Peyer's patch (tissue), 4 donors: ENCODE results near the gene F12. TPM values are rescaled to one million over a fixed set of nuclear protein-coding genes. Genes with fewer than 3 reads are reported as not detected.

Source experiments
- DNase-seq, 3 donors: peaks; one replicate each; pipeline ENCODE4 v3.0.0-alpha.2; 2017 to 2019
- H3K27ac ChIP-seq, 4 donors: fragments of 200-600 bp; sonication (generic); one replicate each; pipeline ENCODE4 v1.5.1; 2016 to 2019
- H3K27me3 ChIP-seq, 2 donors: fragments of 200-600 bp; sonication (generic); one replicate each; pipeline ENCODE4 v1.5.1; 2019
- H3K36me3 ChIP-seq, 3 donors: fragments of 200-600 bp; sonication (generic); one replicate each; pipeline ENCODE4 v1.5.1; 2016 to 2019
- H3K4me1 ChIP-seq, 4 donors: fragments of 200-600 bp; sonication (generic); one replicate each; pipeline ENCODE4 v1.5.1; 2016 to 2019
- H3K4me3 ChIP-seq, 4 donors: fragments of 200-600 bp; sonication (generic); 1 replicate in 3 of 4; 2 replicates in 1 of 4; pipeline ENCODE4 v1.5.1; 2016 to 2019; ENCODE audit warnings: mild to moderate bottlenecking in 1 of 4
- H3K9me3 ChIP-seq, 4 donors: fragments of 200-600 bp; sonication (generic); one replicate each; pipeline ENCODE4 v1.5.1; 2016 to 2019; ENCODE audit warnings: mild to moderate bottlenecking in 1 of 4
- POLR2A ChIP-seq, 2 donors: fragments of 450-650 bp; IDR thresholded peaks; one replicate each; pipeline ENCODE4 v1.5.1; 2017; ENCODE audit warnings: antibody characterized with exemption in 2 of 2, mild to moderate bottlenecking in 2 of 2, moderate library complexity in 2 of 2
- total RNA-seq, 4 donors: library from RNA; depleted of rRNA; stranded (reverse); fragments of >200 nt; gene quantifications; one replicate each; pipeline ENCODE4 v1.1.0, GENCODE V29; 2016
- TF ChIP-seq, protein P1 (sequence below), 6 experiments: fragments of 450-650 bp in 4 of 6; fragments of 200-600 bp in 2 of 6; sonication (generic) in 1 of 6; IDR thresholded peaks; one replicate each; pipeline ENCODE4 v1.5.1; 2017 to 2019; ENCODE audit warnings: antibody characterized with exemption in 6 of 6, mild to moderate bottlenecking in 3 of 6, moderate library complexity in 1 of 6

The F12 gene
- total RNA-seq, 4 donors from 2014 or later, result 1.7 to 22.2 (median 7.8) TPM

DNA sequence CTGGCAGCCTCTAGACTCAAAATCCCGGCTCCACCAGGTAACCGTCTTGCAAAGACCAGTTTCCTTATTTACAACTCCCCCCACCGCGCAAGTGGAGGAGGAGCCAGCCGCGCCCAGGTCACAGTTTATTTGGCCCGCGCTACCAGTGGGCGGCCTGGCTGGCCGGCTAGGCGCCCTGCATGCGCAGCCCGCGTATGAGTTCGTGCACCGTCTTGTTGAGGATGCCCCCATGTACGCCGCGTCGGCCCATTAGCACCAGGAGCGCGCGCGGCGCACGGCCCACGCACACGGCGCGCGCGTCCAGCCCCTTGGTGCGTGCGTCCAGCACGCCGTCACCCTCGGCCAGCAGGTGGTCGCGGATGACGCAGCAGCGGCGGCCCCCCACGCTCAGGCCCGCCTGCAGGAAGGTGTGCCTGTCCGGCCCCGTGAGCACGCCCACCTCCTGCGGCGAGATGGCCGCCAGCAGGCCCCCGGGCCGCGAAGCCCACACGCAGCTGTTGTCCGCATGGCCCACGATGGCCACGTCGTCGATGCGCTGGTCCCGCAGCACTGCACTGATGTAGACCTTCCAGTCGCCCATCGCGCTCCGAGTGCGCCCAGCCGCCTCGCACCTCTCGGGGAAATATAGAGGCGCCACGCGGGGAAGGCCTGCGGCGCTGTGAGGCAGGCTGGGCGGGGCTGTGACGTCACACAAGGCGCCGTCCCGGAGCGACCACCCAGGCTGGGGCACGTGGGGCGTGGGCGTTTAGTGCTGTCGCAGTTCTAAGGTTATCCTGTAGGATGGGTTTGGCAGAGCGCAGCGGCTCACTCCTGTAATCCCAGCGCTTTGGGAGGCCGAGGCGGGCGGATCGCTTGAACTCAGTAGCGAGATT is 9.1 kb downstream of the F12 start, which contains the start of gene PFN3:
TSS of gene PFN3 (minus strand) at position 665 of the 872 bp plus-strand sequence. CDS start at position 580, 85 bp downstream.
- H3K36me3 ChIP-seq, result no peaks in the 10 kb centered on the region
- peak in 2 of 3 donors; percentile 70 to 83 for DNase-seq
- peak in 1 of 2 donors; percentile 10 for TF ChIP-seq POLR2A (IDR thresholded peaks at IDR 0.05)
- TF ChIP-seq, protein P1, sequence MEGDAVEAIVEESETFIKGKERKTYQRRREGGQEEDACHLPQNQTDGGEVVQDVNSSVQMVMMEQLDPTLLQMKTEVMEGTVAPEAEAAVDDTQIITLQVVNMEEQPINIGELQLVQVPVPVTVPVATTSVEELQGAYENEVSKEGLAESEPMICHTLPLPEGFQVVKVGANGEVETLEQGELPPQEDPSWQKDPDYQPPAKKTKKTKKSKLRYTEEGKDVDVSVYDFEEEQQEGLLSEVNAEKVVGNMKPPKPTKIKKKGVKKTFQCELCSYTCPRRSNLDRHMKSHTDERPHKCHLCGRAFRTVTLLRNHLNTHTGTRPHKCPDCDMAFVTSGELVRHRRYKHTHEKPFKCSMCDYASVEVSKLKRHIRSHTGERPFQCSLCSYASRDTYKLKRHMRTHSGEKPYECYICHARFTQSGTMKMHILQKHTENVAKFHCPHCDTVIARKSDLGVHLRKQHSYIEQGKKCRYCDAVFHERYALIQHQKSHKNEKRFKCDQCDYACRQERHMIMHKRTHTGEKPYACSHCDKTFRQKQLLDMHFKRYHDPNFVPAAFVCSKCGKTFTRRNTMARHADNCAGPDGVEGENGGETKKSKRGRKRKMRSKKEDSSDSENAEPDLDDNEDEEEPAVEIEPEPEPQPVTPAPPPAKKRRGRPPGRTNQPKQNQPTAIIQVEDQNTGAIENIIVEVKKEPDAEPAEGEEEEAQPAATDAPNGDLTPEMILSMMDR (IDR thresholded peaks at IDR 0.05), result no peak
- peaks cover 0 to 24% of the 10 kb centered on the region in 2 donors for H3K27me3 ChIP-seq
- H3K9me3 ChIP-seq, result peaks cover 0 to 5% (median 0%) of the 10 kb centered on the region in 4 donors
- H3K27ac ChIP-seq, result peak within 1 kb of the TSS in 2 of 4 donors; percentile 29 to 31
- peaks cover 4 to 43% (median 25%) of the 10 kb centered on the region in 4 donors for H3K4me1 ChIP-seq
- H3K4me3 ChIP-seq, result peak within 1 kb of the TSS in 2 of 4 donors; percentile 17 to 32

DNA sequence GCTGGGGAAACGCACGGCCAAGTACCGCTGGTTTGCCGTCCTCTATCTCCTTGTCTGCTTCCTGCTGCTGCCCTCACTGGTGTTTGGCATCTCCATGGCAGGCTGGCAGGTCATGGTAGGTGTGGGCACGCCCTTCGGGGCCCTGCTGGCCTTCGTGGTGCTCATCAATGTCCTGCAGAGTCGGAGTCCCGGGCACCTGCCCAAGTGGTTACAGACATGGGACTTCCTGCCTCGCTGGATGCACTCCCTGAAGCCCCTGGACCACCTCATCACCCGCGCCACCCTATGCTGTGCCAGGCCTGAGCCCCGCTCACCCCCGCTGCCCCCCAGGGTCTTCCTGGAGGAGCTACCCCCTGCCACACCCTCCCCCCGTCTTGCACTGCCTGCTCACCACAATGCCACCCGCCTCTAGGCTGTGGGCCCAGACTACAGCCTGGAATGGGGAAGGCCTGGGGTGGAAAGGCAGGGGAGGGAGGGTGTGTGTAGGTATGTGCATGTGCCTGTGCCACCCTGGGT is 11.4 kb downstream of the F12 start:
- H3K27me3 ChIP-seq, result peaks cover 0 to 19% of the 10 kb centered on the region in 2 donors
- H3K9me3 ChIP-seq, result peaks cover 0 to 5% (median 0%) of the 10 kb centered on the region in 4 donors
- no peak overlapping the region for H3K4me3 ChIP-seq
- no peaks in the 10 kb centered on the region for H3K36me3 ChIP-seq
- no peak for DNase-seq
- H3K27ac ChIP-seq, result no peak overlapping the region
- TF ChIP-seq, protein P1 (IDR thresholded peaks at IDR 0.05), result no peak
- TF ChIP-seq POLR2A (IDR thresholded peaks at IDR 0.05), result no peak
- peaks cover 0 to 21% (median 5%) of the 10 kb centered on the region in 4 donors for H3K4me1 ChIP-seq

DNA sequence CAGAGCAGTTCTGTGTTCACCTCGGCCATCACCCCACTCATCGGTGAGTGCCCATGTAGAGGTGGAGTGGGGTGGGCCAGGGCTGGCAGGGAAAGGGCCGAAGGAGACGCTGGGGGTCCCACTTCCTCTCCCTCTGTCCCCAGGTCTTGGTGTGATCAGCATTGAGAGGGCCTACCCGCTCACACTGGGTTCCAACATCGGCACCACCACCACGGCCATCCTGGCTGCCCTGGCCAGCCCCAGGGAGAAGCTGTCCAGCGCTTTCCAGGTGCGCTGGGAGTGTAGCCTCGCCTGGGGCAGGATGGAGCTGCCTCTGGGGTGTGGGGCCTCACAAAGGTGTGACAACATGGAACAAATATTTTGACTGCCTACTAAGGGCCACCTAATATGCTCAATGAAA is 12.6 kb downstream of the F12 start:
- peaks cover 0 to 11% (median 0%) of the 10 kb centered on the region in 4 donors for H3K4me1 ChIP-seq
- TF ChIP-seq, protein P1 (IDR thresholded peaks at IDR 0.05), result no peak
- no peak for TF ChIP-seq POLR2A (IDR thresholded peaks at IDR 0.05)
- peaks cover 0 to 9% of the 10 kb centered on the region in 2 donors for H3K27me3 ChIP-seq
- no peaks in the 10 kb centered on the region for H3K36me3 ChIP-seq
- no peak overlapping the region for H3K27ac ChIP-seq
- no peak for DNase-seq
- H3K9me3 ChIP-seq, result peaks cover 0 to 5% (median 0%) of the 10 kb centered on the region in 4 donors
- no peak overlapping the region for H3K4me3 ChIP-seq

DNA sequence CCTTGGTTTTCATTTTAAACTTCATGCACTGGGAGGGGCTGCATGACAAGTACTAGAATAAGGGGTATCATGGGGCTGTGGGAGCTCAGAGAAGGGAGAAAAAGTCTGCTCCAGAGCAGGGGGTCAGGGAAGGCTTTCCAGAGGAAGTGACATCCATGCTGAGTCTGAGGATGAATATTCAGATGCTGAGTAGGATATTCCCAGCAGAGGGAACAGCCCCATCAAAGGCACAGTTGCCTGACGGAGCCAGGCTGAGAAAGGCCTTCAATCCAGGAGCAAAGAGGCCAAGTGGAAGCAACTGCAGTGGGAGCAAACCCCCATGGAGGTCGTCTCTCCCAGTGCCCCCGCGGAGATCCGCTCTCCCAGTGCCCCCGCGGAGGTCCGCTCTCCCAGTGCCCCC is 13.3 kb downstream of the F12 start:
- H3K4me3 ChIP-seq, result no peak overlapping the region
- TF ChIP-seq POLR2A (IDR thresholded peaks at IDR 0.05), result no peak
- TF ChIP-seq, protein P1 (IDR thresholded peaks at IDR 0.05), result no peak
- H3K4me1 ChIP-seq, result peaks cover 0 to 11% (median 0%) of the 10 kb centered on the region in 4 donors
- no peak overlapping the region for H3K27ac ChIP-seq
- peaks cover 0 to 9% of the 10 kb centered on the region in 2 donors for H3K27me3 ChIP-seq
- H3K36me3 ChIP-seq, result no peaks in the 10 kb centered on the region
- H3K9me3 ChIP-seq, result peaks cover 0 to 5% (median 0%) of the 10 kb centered on the region in 4 donors
- DNase-seq, result no peak

DNA sequence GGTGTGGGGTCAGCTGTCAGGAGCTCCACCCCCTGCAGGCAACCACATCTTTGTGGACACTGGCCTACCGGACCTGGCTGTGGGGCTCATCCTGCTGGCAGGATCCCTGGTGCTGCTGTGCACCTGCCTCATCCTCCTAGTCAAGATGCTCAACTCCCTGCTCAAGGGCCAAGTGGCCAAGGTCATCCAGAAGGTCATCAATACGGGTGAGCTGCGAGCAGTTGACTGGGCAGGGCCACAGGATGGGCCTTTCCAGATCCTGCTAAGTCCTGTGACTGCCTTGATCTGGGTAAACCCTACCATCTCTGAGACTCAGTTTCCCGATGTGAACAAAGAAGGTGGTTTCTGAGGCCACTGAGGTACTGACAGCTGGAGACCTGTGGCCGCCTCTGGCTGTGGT is 15.4 kb downstream of the F12 start:
- no peaks in the 10 kb centered on the region for H3K36me3 ChIP-seq
- H3K27ac ChIP-seq, result no peak overlapping the region
- H3K4me1 ChIP-seq, result peaks cover 0 to 19% (median 17%) of the 10 kb centered on the region in 4 donors
- no peaks in the 10 kb centered on the region for H3K9me3 ChIP-seq
- DNase-seq, result no peak
- no peak overlapping the region for H3K4me3 ChIP-seq
- TF ChIP-seq, protein P1 (IDR thresholded peaks at IDR 0.05), result no peak
- no peak for TF ChIP-seq POLR2A (IDR thresholded peaks at IDR 0.05)
- H3K27me3 ChIP-seq, result no peaks in the 10 kb centered on the region
